GM12878 (cell line): ENCODE measurements around the gene CDH15. TPM values are rescaled to one million over a fixed set of nuclear protein-coding genes. Genes with fewer than 3 reads are reported as not detected.

Experiments used
- ATAC-seq: fragments of 200-7000 bp; cut with Tn5 transposase; 3 replicates; pipeline ENCODE4 v1.9.1; 2020; ENCODE audit warnings: mild to moderate bottlenecking, moderate library complexity
- BruUV-seq: library from RNA; stranded (reverse); fragments of 400-500 nt; replicated peaks from 2 replicates; lab custom pipeline; 2021; lab: Mats Ljungman, UMichigan
- CTCF ChIA-PET: fragments of 300-600 bp; sonication (Branson Sonifier 250); formaldehyde crosslinking; extraction: SDS; loops from one replicate; lab custom pipeline; 2021; ENCODE audit warnings: inconsistent platforms; lab: Yijun Ruan, JAX
- POLR2A ChIA-PET: fragments of 350-600 bp; formaldehyde crosslinking; extraction: SDS; loops from one replicate; lab custom pipeline; 2021; ENCODE audit warnings: inconsistent platforms; lab: Charles Lee
- RAD21 ChIA-PET: fragments of 300-600 bp; sonication (Branson Sonifier 250); formaldehyde crosslinking; loops from one replicate; lab custom pipeline; 2023; ENCODE audit warnings: antibody characterized with exemption; ENCODE audit not compliant: unreplicated experiment; lab: Charles Lee
- SMC1A ChIA-PET: fragments of 300-600 bp; sonication (Branson Sonifier 250); formaldehyde crosslinking; loops from one replicate; lab custom pipeline; 2023; ENCODE audit not compliant: unreplicated experiment, uncharacterized antibody; lab: Charles Lee
- DNase-seq: peaks from one replicate; pipeline ENCODE4 v3.0.0-alpha.2; 2011; ENCODE audit warnings: low read depth, low spot score
- FAIRE-seq: peaks from 3 replicates; lab custom pipeline; 2011; peaks lifted over from hg19 to GRCh38; lab: Jason Lieb, UNC
- H2AFZ ChIP-seq: 2 replicates; pipeline ENCODE4 v1.6.0; 2011; ENCODE audit warnings: low read depth, low read length, control low read depth; ENCODE audit not compliant: control insufficient read depth
- H3K27ac ChIP-seq: 2 replicates; pipeline ENCODE4 v1.5.1; 2011; ENCODE audit warnings: control low read depth; ENCODE audit not compliant: control insufficient read depth, insufficient read depth
- H3K27me3 ChIP-seq, 2 experiments: replicated peaks in 1 of 2; 2 replicates each; pipeline versions ENCODE4 v1.6.0 to v1.6.1; 2011; ENCODE audit warnings: low read length in 1 of 2; ENCODE audit not compliant: control insufficient read depth in 2 of 2, insufficient read depth in 2 of 2
- H3K36me3 ChIP-seq, 2 experiments: 2 replicates each; pipeline ENCODE4 v1.5.1; 2011; ENCODE audit warnings: low read length in 1 of 2; ENCODE audit not compliant: control insufficient read depth in 2 of 2, insufficient read depth in 2 of 2
- H3K4me1 ChIP-seq: 2 replicates; pipeline ENCODE4 v1.6.1; 2011; ENCODE audit warnings: mild to moderate bottlenecking, low read length, moderate library complexity, mixed read lengths; ENCODE audit not compliant: control insufficient read depth, insufficient read depth
- H3K4me2 ChIP-seq: 2 replicates; pipeline ENCODE4 v1.6.0; 2011; ENCODE audit warnings: control low read depth; ENCODE audit not compliant: control insufficient read depth, insufficient read depth
- H3K4me3 ChIP-seq: fragments of 200-600 bp; sonication (generic); 2 replicates; pipeline ENCODE4 v1.5.1; 2016
- H3K79me2 ChIP-seq: 2 replicates; pipeline ENCODE4 v1.6.0; 2011; ENCODE audit warnings: low read length; ENCODE audit not compliant: control insufficient read depth, insufficient read depth
- H3K9ac ChIP-seq: 2 replicates; pipeline ENCODE4 v1.8.0; 2011; ENCODE audit warnings: low read length, control low read depth, mixed read lengths; ENCODE audit not compliant: control insufficient read depth, insufficient read depth
- H3K9me3 ChIP-seq: replicated peaks from 3 replicates; pipeline ENCODE4 v1.5.1; 2011; ENCODE audit warnings: mild to moderate bottlenecking, low read length; ENCODE audit not compliant: control insufficient read depth, insufficient read depth
- H4K20me1 ChIP-seq: 2 replicates; pipeline ENCODE4 v1.6.0; 2011; ENCODE audit not compliant: control insufficient read depth, insufficient read depth
- CREB1 ChIP-seq: IDR thresholded peaks from 2 replicates; pipeline ENCODE4 v1.6.1; 2012; ENCODE audit warnings: low read depth, mild to moderate bottlenecking, inconsistent platforms
- JUND ChIP-seq: IDR thresholded peaks from 2 replicates; pipeline ENCODE4 v1.6.1; 2012; ENCODE audit warnings: low read depth, mild to moderate bottlenecking, low read length, improper control_type of control experiment, moderate library complexity
- NFYB ChIP-seq: IDR thresholded peaks from 2 replicates; pipeline ENCODE4 v1.6.1; 2011; ENCODE audit warnings: low read depth, mild to moderate bottlenecking, low read length, improper control_type of control experiment, moderate library complexity; ENCODE audit not compliant: insufficient read depth
- NRF1 ChIP-seq: conservative IDR thresholded peaks from 2 replicates; pipeline ENCODE4 v1.6.1; 2011; ENCODE audit warnings: mild to moderate bottlenecking, low read depth, low read length, improper control_type of control experiment
- SIX5 ChIP-seq: IDR thresholded peaks from 2 replicates; pipeline ENCODE4 v1.6.1; 2011; ENCODE audit warnings: mild to moderate bottlenecking, low read depth, low read length, moderate library complexity; ENCODE audit not compliant: severe bottlenecking
- SMARCA5 ChIP-seq: fragments of 450-650 bp; IDR thresholded peaks from 2 replicates; pipeline ENCODE4 v1.6.1; 2017; ENCODE audit warnings: mild to moderate bottlenecking
- SUPT20H ChIP-seq: IDR thresholded peaks from 2 replicates; pipeline ENCODE4 v1.6.1; 2011; ENCODE audit warnings: low read depth, mild to moderate bottlenecking, low read length, moderate library complexity, borderline replicate concordance; ENCODE audit not compliant: control insufficient read depth
- WGBS: methylation state at CpG from one replicate; pipeline ENCODE4 v1.1.6; 2016; ENCODE audit warnings: low lambda C conversion rate; ENCODE audit not compliant: insufficient replicate concordance, insufficient coverage; ENCODE audit errors: missing lambda C conversion rate; 5-methylcytosine and 5-hydroxymethylcytosine counted together
- in situ Hi-C: fragments of 300-500 bp; cut with MboI; formaldehyde crosslinking; loops from 9 replicates; pipeline ENCODE4 v1.14.3; 2018; ENCODE audit warnings: mixed read lengths
- intact Hi-C: fragments of 100-400 bp; cut with micrococcal nuclease; formaldehyde crosslinking; loops from one replicate; pipeline ENCODE4 v1.14.2; 2022; ENCODE audit not compliant: unreplicated experiment
- polyA plus RNA-seq, 11 experiments: library from polyadenylated mRNA; depleted of rRNA in 4 of 11; unstranded in 6 of 11; stranded (reverse) in 5 of 11; fragments of >200 nt; fragmentation: Nextera tagmentation in 4 of 11; fragmentation: Illumina TruSeq in 1 of 11; extraction: Ambion mirVana in 4 of 11; extraction: Trizol in 1 of 11; gene quantifications; 1 replicate in 1 of 11; 2 replicates in 10 of 11; pipeline versions ENCODE4 v1.2.1 to v1.2.3, GENCODE V29; 2011 to 2016; ENCODE audit warnings: inconsistent platforms in 2 of 11, missing spikeins in 2 of 11, low read depth in 1 of 11
- total RNA-seq, 4 experiments: library from RNA; depleted of rRNA in 3 of 4; stranded (reverse); fragments of >200 nt in 3 of 4; fragmentation: Illumina TruSeq in 1 of 4; extraction: Trizol in 1 of 4; gene quantifications; 2 replicates each; pipeline versions ENCODE4 v1.2.1 to v1.2.3, GENCODE V29; 2013 to 2021
- TF ChIP-seq, protein P1 (sequence below): IDR thresholded peaks from 2 replicates; pipeline ENCODE4 v1.6.1; 2011; ENCODE audit warnings: borderline replicate concordance, low read depth, mild to moderate bottlenecking, moderate library complexity, mixed read lengths, low read length; ENCODE audit not compliant: insufficient read depth; ENCODE audit errors: extremely low read length

Gene CDH15
- total and polyA plus RNA-seq, 10 of the 15 experiments (the other 5 are each of a cell fraction or from before 2014, with no cell fraction given) = 0.02 to 0.06 TPM; not detected in 8

DNA sequence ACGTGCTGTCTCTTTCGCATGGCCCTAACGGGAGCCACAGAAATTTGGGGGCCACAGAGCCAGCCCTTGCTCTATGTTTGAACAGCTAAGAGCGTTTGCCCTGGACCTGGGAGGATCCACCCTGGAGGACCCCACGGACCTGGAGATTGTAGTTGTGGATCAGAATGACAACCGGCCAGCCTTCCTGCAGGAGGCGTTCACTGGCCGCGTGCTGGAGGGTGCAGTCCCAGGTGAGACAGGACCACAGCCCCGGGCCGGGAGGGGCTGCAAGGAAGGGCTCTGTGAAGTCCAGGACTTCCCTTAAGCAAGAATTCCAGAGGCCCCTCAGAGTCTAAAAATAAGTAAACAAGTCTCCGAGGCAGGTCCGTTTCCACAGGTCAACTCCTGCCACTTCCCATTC lies 11.9 kb downstream of the CDH15 start:
- in situ Hi-C loops (no loop called here), intact Hi-C loops (no loop called here)
- no peak for ATAC-seq
- Histone ChIP-seq H3K9me3 (no peaks in the 10 kb centered on the region), H3K79me2 (no peaks in the 10 kb centered on the region), H3K36me3 (no peaks in the 10 kb centered on the region), H3K9ac (no peak overlapping the region), H3K27me3 (no peaks in the 10 kb centered on the region), H2AFZ (no peak overlapping the region), H3K4me1 (no peaks in the 10 kb centered on the region), H3K4me2 (no peak overlapping the region), H3K27ac (no peak overlapping the region), H3K4me3 (no peak overlapping the region), H4K20me1 (no peaks in the 10 kb centered on the region)
- ChIA-PET CTCF (no interaction called here), SMC1A (no interaction called here), POLR2A (interaction anchor here (0.5 kb wide), 1 partner anchor 389 kb away, joined by 4 read pairs; no protein-coding TSS in a partner anchor), RAD21 (no interaction called here)
- TF ChIP-seq NFYB = no peak
- no peak for TF ChIP-seq SUPT20H
- TF ChIP-seq, protein P1, sequence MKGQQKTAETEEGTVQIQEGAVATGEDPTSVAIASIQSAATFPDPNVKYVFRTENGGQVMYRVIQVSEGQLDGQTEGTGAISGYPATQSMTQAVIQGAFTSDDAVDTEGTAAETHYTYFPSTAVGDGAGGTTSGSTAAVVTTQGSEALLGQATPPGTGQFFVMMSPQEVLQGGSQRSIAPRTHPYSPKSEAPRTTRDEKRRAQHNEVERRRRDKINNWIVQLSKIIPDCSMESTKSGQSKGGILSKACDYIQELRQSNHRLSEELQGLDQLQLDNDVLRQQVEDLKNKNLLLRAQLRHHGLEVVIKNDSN = no peak
- no peak for TF ChIP-seq SMARCA5
- no peak for TF ChIP-seq CREB1
- no peak for TF ChIP-seq JUND
- no peak for TF ChIP-seq SIX5
- TF ChIP-seq NRF1 = no peak
- no TSS peak for BruUV-seq
- no peak for DNase-seq
- no peak for FAIRE-seq
- WGBS = 68% methylated on average over 13 of the region's 13 CpGs
